ENCODE results near the gene MLPH. TPM values are rescaled to one million over a fixed set of nuclear protein-coding genes. Genes with fewer than 3 reads are reported as not detected.

MLPH gene
- total and polyA plus RNA-seq, 12 donors: 0.12 to 3.6 (median 0.84) TPM; not detected in 1

GRCh38 chr2:237583385-237584295 lies 96.6 kb downstream of the MLPH start:
- Histone ChIP-seq H3K36me3 (replicated peaks in 1 of 2) (no peaks in the 10 kb centered on the region), H3K27ac (no peak overlapping the region), H3K27me3 (no peaks in the 10 kb centered on the region), H3K4me3 (no peak overlapping the region), H3K9me3 (replicated peaks in 1 of 3) (no peaks in the 10 kb centered on the region), H3K4me1 (replicated peaks in 1 of 2) (peaks cover 4 to 9% of the 10 kb centered on the region in 2 donors)
- WGBS, 4 donors: 87 to 92% (median 90%) methylated on average over 10 to 19 of the region's 19 CpGs
- intact Hi-C loops (cut with DNase I): loop anchor here (2.0 to 5.0 kb wide), 2 partner anchors 89 to 159 kb away; no protein-coding TSS in a partner anchor
- TF ChIP-seq CTCF (IDR thresholded peaks at IDR 0.05) (no peak), POLR2A (IDR thresholded peaks at IDR 0.05) (no peak)
- no peak for DNase-seq

- WGBS, 4 donors: 83 to 92% (median 84%) methylated on average over 4 to 15 of the region's 15 CpGs
- H3K27me3 ChIP-seq: no peaks in the 10 kb centered on the region
- H3K36me3 ChIP-seq (replicated peaks in 1 of 2): no peaks in the 10 kb centered on the region
- no peaks in the 10 kb centered on the region for H3K9me3 ChIP-seq (replicated peaks in 1 of 3)
- no peak for DNase-seq
- intact Hi-C loops (cut with DNase I): no loop called here
- no peak overlapping the region for H3K4me3 ChIP-seq
- H3K27ac ChIP-seq: no peak overlapping the region
- TF ChIP-seq POLR2A (IDR thresholded peaks at IDR 0.05): no peak
- no peak for TF ChIP-seq CTCF (IDR thresholded peaks at IDR 0.05)
- H3K4me1 ChIP-seq (replicated peaks in 1 of 2): peaks cover 4 to 12% of the 10 kb centered on the region in 2 donors
Measured at GRCh38 chr2:237585590-237586221, 98.7 kb downstream of the MLPH start.

- intact Hi-C loops (cut with DNase I): no loop called here
- H3K4me3 ChIP-seq: no peak overlapping the region
Measured at GRCh38 chr2:237588044-237588696, 101.1 kb downstream of the MLPH start.

More at GRCh38 chr2:237588044-237588696, 101.1 kb downstream of the MLPH start:
- peaks cover 0 to 6% of the 10 kb centered on the region in 2 donors for H3K4me1 ChIP-seq (replicated peaks in 1 of 2)
- no peak for DNase-seq
- no peaks in the 10 kb centered on the region for H3K27me3 ChIP-seq
- TF ChIP-seq POLR2A (IDR thresholded peaks at IDR 0.05) (no peak), CTCF (IDR thresholded peaks at IDR 0.05) (no peak)
- WGBS, 4 donors: 82 to 92% (median 90%) methylated on average over 9 of the region's 9 CpGs
- H3K9me3 ChIP-seq (replicated peaks in 1 of 3): no peaks in the 10 kb centered on the region
- no peaks in the 10 kb centered on the region for H3K36me3 ChIP-seq (replicated peaks in 1 of 2)
- H3K27ac ChIP-seq: no peak overlapping the region
